SK-N-SH (cell line): ENCODE results near the gene FTO. TPM values are rescaled to one million over a fixed set of nuclear protein-coding genes. Genes with fewer than 3 reads are reported as not detected.

Experiments used
- CHD2 ChIP-seq: fragments of 150-350 bp; IDR thresholded peaks from 2 replicates; pipeline ENCODE4 v1.6.1; 2018; ENCODE audit warnings: low read length; ENCODE audit not compliant: partially characterized antibody
- CTCF ChIP-seq: fragments of 200-600 bp; sonication (generic); IDR thresholded peaks from 2 replicates; pipeline ENCODE4 v1.6.1; 2017; ENCODE audit warnings: antibody characterized with exemption, mild to moderate bottlenecking, moderate library complexity
- ELF1 ChIP-seq: IDR thresholded peaks from 2 replicates; pipeline ENCODE4 v1.4.0; 2012
- EZH2phosphoT487 ChIP-seq: fragments of 200-600 bp; sonication (generic); IDR thresholded peaks from 2 replicates; pipeline ENCODE4 v1.6.1; 2017; ENCODE audit warnings: low read depth, mixed run types, mild to moderate bottlenecking, antibody characterized with exemption, moderate library complexity, borderline replicate concordance
- FOSL2 ChIP-seq: IDR thresholded peaks from 2 replicates; pipeline ENCODE4 v1.4.0; 2012; ENCODE audit warnings: low read depth, mild to moderate bottlenecking, moderate library complexity, borderline replicate concordance
- FOXJ3 ChIP-seq: sonication (generic); formaldehyde crosslinking; IDR thresholded peaks from 2 replicates; pipeline ENCODE4 v1.5.1; 2020; ENCODE audit warnings: mild to moderate bottlenecking, missing genetic modification reagents
- FOXM1 ChIP-seq: IDR thresholded peaks from 2 replicates; pipeline ENCODE4 v1.4.0; 2012; ENCODE audit warnings: low read depth, mild to moderate bottlenecking
- GATA2 ChIP-seq: sonication (generic); formaldehyde crosslinking; IDR thresholded peaks from 2 replicates; pipeline ENCODE4 v1.5.0; 2020; ENCODE audit warnings: mild to moderate bottlenecking, missing genetic modification reagents
- IRF3 ChIP-seq: fragments of 150-350 bp; IDR thresholded peaks from 2 replicates; pipeline ENCODE4 v1.6.1; 2016; ENCODE audit warnings: mild to moderate bottlenecking, low read depth, low read length
- MAX ChIP-seq: IDR thresholded peaks from 2 replicates; pipeline ENCODE4 v1.4.0; 2012; ENCODE audit warnings: low read depth
- MEF2A ChIP-seq: IDR thresholded peaks from 2 replicates; pipeline ENCODE4 v1.4.0; 2012; ENCODE audit warnings: low read depth, borderline replicate concordance
- MXI1 ChIP-seq: IDR thresholded peaks from 2 replicates; pipeline ENCODE4 v1.6.1; 2012; ENCODE audit warnings: mild to moderate bottlenecking, low read depth, low read length, improper control_type of control experiment
- NFIC ChIP-seq: IDR thresholded peaks from 2 replicates; pipeline ENCODE4 v1.4.0; 2012; ENCODE audit warnings: borderline replicate concordance
- PBX3 ChIP-seq: IDR thresholded peaks from 2 replicates; pipeline ENCODE4; 2012
- POLR2AphosphoS5 ChIP-seq: IDR thresholded peaks from 2 replicates; pipeline ENCODE4 v1.6.1; 2012; ENCODE audit warnings: low read depth, low read length
- RAD21 ChIP-seq: IDR thresholded peaks from 2 replicates; pipeline ENCODE4 v1.6.1; 2012; ENCODE audit warnings: mild to moderate bottlenecking, low read length
- RFX5 ChIP-seq: IDR thresholded peaks from 2 replicates; pipeline ENCODE4 v1.6.1; 2012; ENCODE audit warnings: mild to moderate bottlenecking, improper control_type of control experiment, low read length
- RXRA ChIP-seq: IDR thresholded peaks from 2 replicates; pipeline ENCODE4 v1.4.0; 2012; ENCODE audit warnings: low read depth, mild to moderate bottlenecking, borderline replicate concordance
- TAF1 ChIP-seq: IDR thresholded peaks from 2 replicates; pipeline ENCODE4 v1.6.1; 2012; ENCODE audit warnings: low read depth, mild to moderate bottlenecking, low read length, moderate library complexity, borderline replicate concordance
- TEAD4 ChIP-seq: IDR thresholded peaks from 2 replicates; pipeline ENCODE4 v1.4.0; 2012; ENCODE audit warnings: mild to moderate bottlenecking, borderline replicate concordance; ENCODE audit not compliant: insufficient read depth
- polyA plus RNA-seq, 3 experiments: library from polyadenylated mRNA; depleted of rRNA; stranded (reverse); fragments of >200 nt; gene quantifications; 2 replicates each; pipeline ENCODE4 v1.2.3, GENCODE V29; 2012

The FTO gene
- polyA plus RNA-seq, 1 of the 3 experiments (the other 2 are of a cell fraction): 41.2 TPM

- no peak for TF ChIP-seq POLR2AphosphoS5
- peak; percentile 82 for TF ChIP-seq CTCF
- peak; percentile 91 for TF ChIP-seq RAD21
- no peak for TF ChIP-seq CHD2
- TF ChIP-seq FOSL2: no peak
- no peak for TF ChIP-seq FOXM1
- no peak for TF ChIP-seq NFIC
- TF ChIP-seq TAF1: no peak
- no peak for TF ChIP-seq MEF2A
- no peak for TF ChIP-seq TEAD4
- no peak for TF ChIP-seq ELF1
- TF ChIP-seq GATA2 (CRISPR knock-in tag): peak; percentile 26; the same call in 1 of the 2 replicates
- no peak for TF ChIP-seq EZH2phosphoT487
- TF ChIP-seq PBX3: 0 out of 2 replicates have a peak, but pooled peaks have one; percentile 16
- no peak for TF ChIP-seq MXI1
- no peak for TF ChIP-seq RXRA
- TF ChIP-seq FOXJ3 (CRISPR knock-in tag): no peak
- TF ChIP-seq MAX: no peak
- no peak for TF ChIP-seq IRF3
- no peak for TF ChIP-seq RFX5
These were observed 69.3 kb downstream of the FTO start (continued) for GRCh38 chr16:53773150-53773846.
